GM12878 (cell line): ENCODE data around the gene AKNA. TPM values are rescaled to one million over a fixed set of nuclear protein-coding genes. Genes with fewer than 3 reads are reported as not detected.

Experiments used
- ATAC-seq: fragments of 200-7000 bp; cut with Tn5 transposase; 3 replicates; pipeline ENCODE4 v1.9.1; 2020; ENCODE audit warnings: mild to moderate bottlenecking, moderate library complexity
- BruUV-seq: library from RNA; stranded (reverse); fragments of 400-500 nt; replicated peaks from 2 replicates; lab custom pipeline; 2021; lab: Mats Ljungman, UMichigan
- CTCF ChIA-PET: fragments of 300-600 bp; sonication (Branson Sonifier 250); formaldehyde crosslinking; extraction: SDS; loops from one replicate; lab custom pipeline; 2021; ENCODE audit warnings: inconsistent platforms; lab: Yijun Ruan, JAX
- POLR2A ChIA-PET: fragments of 350-600 bp; formaldehyde crosslinking; extraction: SDS; loops from one replicate; lab custom pipeline; 2021; ENCODE audit warnings: inconsistent platforms; lab: Charles Lee
- RAD21 ChIA-PET: fragments of 300-600 bp; sonication (Branson Sonifier 250); formaldehyde crosslinking; loops from one replicate; lab custom pipeline; 2023; ENCODE audit warnings: antibody characterized with exemption; ENCODE audit not compliant: unreplicated experiment; lab: Charles Lee
- SMC1A ChIA-PET: fragments of 300-600 bp; sonication (Branson Sonifier 250); formaldehyde crosslinking; loops from one replicate; lab custom pipeline; 2023; ENCODE audit not compliant: unreplicated experiment, uncharacterized antibody; lab: Charles Lee
- DNase-seq: peaks from one replicate; pipeline ENCODE4 v3.0.0-alpha.2; 2011; ENCODE audit warnings: low read depth, low spot score
- FAIRE-seq: peaks from 3 replicates; lab custom pipeline; 2011; peaks lifted over from hg19 to GRCh38; lab: Jason Lieb, UNC
- H2AFZ ChIP-seq: 2 replicates; pipeline ENCODE4 v1.6.0; 2011; ENCODE audit warnings: low read depth, low read length, control low read depth; ENCODE audit not compliant: control insufficient read depth
- H3K27ac ChIP-seq: 2 replicates; pipeline ENCODE4 v1.5.1; 2011; ENCODE audit warnings: control low read depth; ENCODE audit not compliant: control insufficient read depth, insufficient read depth
- H3K27me3 ChIP-seq, 2 experiments: replicated peaks in 1 of 2; 2 replicates each; pipeline versions ENCODE4 v1.6.0 to v1.6.1; 2011; ENCODE audit warnings: low read length in 1 of 2; ENCODE audit not compliant: control insufficient read depth in 2 of 2, insufficient read depth in 2 of 2
- H3K36me3 ChIP-seq, 2 experiments: 2 replicates each; pipeline ENCODE4 v1.5.1; 2011; ENCODE audit warnings: low read length in 1 of 2; ENCODE audit not compliant: control insufficient read depth in 2 of 2, insufficient read depth in 2 of 2
- H3K4me1 ChIP-seq: 2 replicates; pipeline ENCODE4 v1.6.1; 2011; ENCODE audit warnings: mild to moderate bottlenecking, low read length, moderate library complexity, mixed read lengths; ENCODE audit not compliant: control insufficient read depth, insufficient read depth
- H3K4me2 ChIP-seq: 2 replicates; pipeline ENCODE4 v1.6.0; 2011; ENCODE audit warnings: control low read depth; ENCODE audit not compliant: control insufficient read depth, insufficient read depth
- H3K4me3 ChIP-seq: fragments of 200-600 bp; sonication (generic); 2 replicates; pipeline ENCODE4 v1.5.1; 2016
- H3K79me2 ChIP-seq: 2 replicates; pipeline ENCODE4 v1.6.0; 2011; ENCODE audit warnings: low read length; ENCODE audit not compliant: control insufficient read depth, insufficient read depth
- H3K9ac ChIP-seq: 2 replicates; pipeline ENCODE4 v1.8.0; 2011; ENCODE audit warnings: low read length, control low read depth, mixed read lengths; ENCODE audit not compliant: control insufficient read depth, insufficient read depth
- H3K9me3 ChIP-seq: replicated peaks from 3 replicates; pipeline ENCODE4 v1.5.1; 2011; ENCODE audit warnings: mild to moderate bottlenecking, low read length; ENCODE audit not compliant: control insufficient read depth, insufficient read depth
- H4K20me1 ChIP-seq: 2 replicates; pipeline ENCODE4 v1.6.0; 2011; ENCODE audit not compliant: control insufficient read depth, insufficient read depth
- DPF2 ChIP-seq: fragments of 450-650 bp; IDR thresholded peaks from 2 replicates; pipeline ENCODE4 v1.6.1; 2017; ENCODE audit warnings: mild to moderate bottlenecking
- ESRRA ChIP-seq: IDR thresholded peaks from 2 replicates; pipeline ENCODE4 v1.6.1; 2012; ENCODE audit warnings: mild to moderate bottlenecking, low read length, improper control_type of control experiment
- FOXK2 ChIP-seq: fragments of 450-650 bp; IDR thresholded peaks from 2 replicates; pipeline ENCODE4 v1.6.1; 2017; ENCODE audit warnings: mild to moderate bottlenecking, moderate library complexity
- FOXM1 ChIP-seq: IDR thresholded peaks from 2 replicates; pipeline ENCODE4 v1.6.1; 2012; ENCODE audit warnings: low read depth, mild to moderate bottlenecking, inconsistent platforms, low read length, moderate library complexity
- RAD21 ChIP-seq: IDR thresholded peaks from 2 replicates; pipeline ENCODE4 v1.6.1; 2011; ENCODE audit warnings: mild to moderate bottlenecking, low read depth, low read length, moderate library complexity; ENCODE audit not compliant: insufficient read depth
- SP1 ChIP-seq: IDR thresholded peaks from one replicate; pipeline ENCODE4 v1.6.1; 2011; ENCODE audit warnings: low read depth, low read length
- SUZ12 ChIP-seq: fragments of 200-600 bp; sonication (generic); IDR thresholded peaks from one replicate; pipeline ENCODE4 v1.6.1; 2018; ENCODE audit warnings: antibody characterized with exemption, mild to moderate bottlenecking; ENCODE audit not compliant: unreplicated experiment
- ZNF217 ChIP-seq: fragments of 450-650 bp; IDR thresholded peaks from 2 replicates; pipeline ENCODE4 v1.6.1; 2017; ENCODE audit warnings: antibody characterized with exemption, mild to moderate bottlenecking
- WGBS: methylation state at CpG from one replicate; pipeline ENCODE4 v1.1.6; 2016; ENCODE audit warnings: low lambda C conversion rate; ENCODE audit not compliant: insufficient replicate concordance, insufficient coverage; ENCODE audit errors: missing lambda C conversion rate; 5-methylcytosine and 5-hydroxymethylcytosine counted together
- in situ Hi-C: fragments of 300-500 bp; cut with MboI; formaldehyde crosslinking; loops from 9 replicates; pipeline ENCODE4 v1.14.3; 2018; ENCODE audit warnings: mixed read lengths
- intact Hi-C: fragments of 100-400 bp; cut with micrococcal nuclease; formaldehyde crosslinking; loops from one replicate; pipeline ENCODE4 v1.14.2; 2022; ENCODE audit not compliant: unreplicated experiment
- polyA plus RNA-seq, 11 experiments: library from polyadenylated mRNA; depleted of rRNA in 4 of 11; unstranded in 6 of 11; stranded (reverse) in 5 of 11; fragments of >200 nt; fragmentation: Nextera tagmentation in 4 of 11; fragmentation: Illumina TruSeq in 1 of 11; extraction: Ambion mirVana in 4 of 11; extraction: Trizol in 1 of 11; gene quantifications; 1 replicate in 1 of 11; 2 replicates in 10 of 11; pipeline versions ENCODE4 v1.2.1 to v1.2.3, GENCODE V29; 2011 to 2016; ENCODE audit warnings: inconsistent platforms in 2 of 11, missing spikeins in 2 of 11, low read depth in 1 of 11
- total RNA-seq, 4 experiments: library from RNA; depleted of rRNA in 3 of 4; stranded (reverse); fragments of >200 nt in 3 of 4; fragmentation: Illumina TruSeq in 1 of 4; extraction: Trizol in 1 of 4; gene quantifications; 2 replicates each; pipeline versions ENCODE4 v1.2.1 to v1.2.3, GENCODE V29; 2013 to 2021
- TF ChIP-seq, protein P1 (sequence below), 3 experiments: IDR thresholded peaks in 2 of 3; conservative IDR thresholded peaks in 1 of 3; 2 replicates each; pipeline ENCODE4 v1.5.1; 2011; ENCODE audit warnings: low read depth in 3 of 3, low read length in 3 of 3, mild to moderate bottlenecking in 3 of 3, control low read depth in 2 of 3, moderate library complexity in 2 of 3, inconsistent platforms in 1 of 3, mixed read lengths in 1 of 3; ENCODE audit not compliant: control insufficient read depth in 2 of 3, insufficient read depth in 1 of 3; ENCODE audit errors: extremely low read depth in 1 of 3

The AKNA gene
- total and polyA plus RNA-seq, 10 of the 15 experiments (the other 5 are each of a cell fraction or from before 2014, with no cell fraction given): 1.6 to 132 (median 35.3) TPM

DNA sequence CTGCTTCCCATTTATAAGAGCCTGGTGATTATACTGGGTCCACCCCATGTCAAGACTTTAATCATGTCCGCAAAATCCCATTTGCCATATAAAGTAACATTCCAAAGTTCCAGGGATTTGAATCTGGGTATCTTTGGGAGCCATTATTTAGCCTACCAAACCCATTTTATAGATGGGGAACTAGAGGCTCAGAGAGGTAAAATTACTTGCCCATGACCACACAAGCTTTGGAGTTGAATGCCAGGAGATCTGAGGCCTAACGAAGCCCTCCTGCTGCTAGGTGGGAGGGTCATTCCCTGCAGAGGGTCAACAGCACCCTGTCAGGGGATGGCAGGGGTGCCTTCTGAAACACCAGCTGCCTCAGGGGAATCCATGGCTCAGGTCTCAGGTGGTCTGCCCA lies 13.0 kb upstream of the AKNA start:
- no peak overlapping the region for H3K4me2 ChIP-seq
- ChIA-PET RAD21 (interaction anchor here (1.2 to 8.9 kb wide), 3 partner anchors 15 to 191 kb away, joined by 3 to 136 read pairs (median 3); partner anchors contain the start of gene AKNA), SMC1A (interaction anchor here (0.8 to 1.8 kb wide), 3 partner anchors 59 to 253 kb away, joined by 3 to 4 read pairs (median 3); no protein-coding TSS in a partner anchor), CTCF (interaction anchor here (1.1 to 1.8 kb wide), 3 partner anchors 10 to 107 kb away, joined by 3 to 7 read pairs (median 4); no protein-coding TSS in a partner anchor), POLR2A (no interaction called here)
- no peaks in the 10 kb centered on the region for H4K20me1 ChIP-seq
- TF ChIP-seq FOXK2 (no peak), FOXM1 (no peak), DPF2 (no peak), ZNF217 (no peak), SUZ12 (no peak), SP1 (no peak), ESRRA (no peak), RAD21 (no peak)
- TF ChIP-seq, protein P1, sequence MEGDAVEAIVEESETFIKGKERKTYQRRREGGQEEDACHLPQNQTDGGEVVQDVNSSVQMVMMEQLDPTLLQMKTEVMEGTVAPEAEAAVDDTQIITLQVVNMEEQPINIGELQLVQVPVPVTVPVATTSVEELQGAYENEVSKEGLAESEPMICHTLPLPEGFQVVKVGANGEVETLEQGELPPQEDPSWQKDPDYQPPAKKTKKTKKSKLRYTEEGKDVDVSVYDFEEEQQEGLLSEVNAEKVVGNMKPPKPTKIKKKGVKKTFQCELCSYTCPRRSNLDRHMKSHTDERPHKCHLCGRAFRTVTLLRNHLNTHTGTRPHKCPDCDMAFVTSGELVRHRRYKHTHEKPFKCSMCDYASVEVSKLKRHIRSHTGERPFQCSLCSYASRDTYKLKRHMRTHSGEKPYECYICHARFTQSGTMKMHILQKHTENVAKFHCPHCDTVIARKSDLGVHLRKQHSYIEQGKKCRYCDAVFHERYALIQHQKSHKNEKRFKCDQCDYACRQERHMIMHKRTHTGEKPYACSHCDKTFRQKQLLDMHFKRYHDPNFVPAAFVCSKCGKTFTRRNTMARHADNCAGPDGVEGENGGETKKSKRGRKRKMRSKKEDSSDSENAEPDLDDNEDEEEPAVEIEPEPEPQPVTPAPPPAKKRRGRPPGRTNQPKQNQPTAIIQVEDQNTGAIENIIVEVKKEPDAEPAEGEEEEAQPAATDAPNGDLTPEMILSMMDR (IDR thresholded peaks at IDR 0.05 in 2 of 3, conservative IDR thresholded peaks at IDR 0.05 in 1 of 3; ENCODE audit: control insufficient read depth in 2 of 3, extremely low read depth in 1 of 3, insufficient read depth in 1 of 3, low read depth in 3 of 3, low read length in 3 of 3): no peak
- H3K9ac ChIP-seq: no peak overlapping the region
- 45% methylated on average over 2 of the region's 2 CpGs for WGBS
- no peak overlapping the region for H3K4me3 ChIP-seq
- no TSS peak for BruUV-seq
- FAIRE-seq: no peak
- in situ Hi-C loops: no loop called here
- H3K36me3 ChIP-seq: peaks cover 0 to 3% of the 10 kb centered on the region in 2 experiments; a peak in 2 of 4 replicates
- no peaks in the 10 kb centered on the region for H3K27me3 ChIP-seq
- no peak for ATAC-seq
- intact Hi-C loops: no loop called here
- H2AFZ ChIP-seq: no peak overlapping the region
- no peaks in the 10 kb centered on the region for H3K9me3 ChIP-seq
- DNase-seq: no peak
- H3K27ac ChIP-seq: no peak overlapping the region
- peaks cover 19% of the 10 kb centered on the region for H3K79me2 ChIP-seq
- peaks cover 14% of the 10 kb centered on the region for H3K4me1 ChIP-seq
